Osteocyte (in vitro differentiated cells): ENCODE results near the gene PKMYT1. TPM values are rescaled to one million over a fixed set of nuclear protein-coding genes. Genes with fewer than 3 reads are reported as not detected.
A peak's percentile ranks its signal among the peaks of the same experiment; 100 is the strongest.

Source experiments
- DNase-seq: peaks from one replicate; pipeline ENCODE4 v3.0.0; 2021; ENCODE audit warnings: mixed read lengths; ENCODE audit not compliant: unreplicated experiment; ENCODE audit errors: extremely low spot score
- H3K27ac Mint-ChIP-seq: one replicate; pipeline ENCODE4 v1.8.0; 2021; ENCODE audit warnings: mild to moderate bottlenecking, mixed read lengths; ENCODE audit not compliant: unreplicated experiment
- H3K27me3 Mint-ChIP-seq: one replicate; pipeline ENCODE4 v1.8.0; 2021; ENCODE audit warnings: mixed read lengths; ENCODE audit not compliant: unreplicated experiment
- H3K36me3 Mint-ChIP-seq: one replicate; pipeline ENCODE4 v1.8.0; 2021; ENCODE audit warnings: mixed read lengths; ENCODE audit not compliant: unreplicated experiment
- H3K4me1 Mint-ChIP-seq: one replicate; pipeline ENCODE4 v1.8.0; 2021; ENCODE audit warnings: mixed read lengths; ENCODE audit not compliant: unreplicated experiment
- H3K4me3 Mint-ChIP-seq: one replicate; pipeline ENCODE4 v1.8.0; 2021; ENCODE audit warnings: mild to moderate bottlenecking, moderate library complexity, mixed read lengths; ENCODE audit not compliant: unreplicated experiment
- H3K9me3 Mint-ChIP-seq: one replicate; pipeline ENCODE4 v1.8.0; 2021; ENCODE audit warnings: mixed read lengths; ENCODE audit not compliant: unreplicated experiment
- total RNA-seq: library from RNA; stranded (reverse); gene quantifications from 2 replicates; pipeline ENCODE4 v1.2.1, GENCODE V29; 2021
- TF ChIP-seq, protein P1 (sequence below): fragments of 200-600 bp; sonication (generic); IDR thresholded peaks from 2 replicates; pipeline ENCODE4 v1.5.0; 2021; ENCODE audit warnings: antibody characterized with exemption, mild to moderate bottlenecking, moderate library complexity

The PKMYT1 gene
- total RNA-seq, 1 donor from 2014 or later = 10.4 TPM

DNA sequence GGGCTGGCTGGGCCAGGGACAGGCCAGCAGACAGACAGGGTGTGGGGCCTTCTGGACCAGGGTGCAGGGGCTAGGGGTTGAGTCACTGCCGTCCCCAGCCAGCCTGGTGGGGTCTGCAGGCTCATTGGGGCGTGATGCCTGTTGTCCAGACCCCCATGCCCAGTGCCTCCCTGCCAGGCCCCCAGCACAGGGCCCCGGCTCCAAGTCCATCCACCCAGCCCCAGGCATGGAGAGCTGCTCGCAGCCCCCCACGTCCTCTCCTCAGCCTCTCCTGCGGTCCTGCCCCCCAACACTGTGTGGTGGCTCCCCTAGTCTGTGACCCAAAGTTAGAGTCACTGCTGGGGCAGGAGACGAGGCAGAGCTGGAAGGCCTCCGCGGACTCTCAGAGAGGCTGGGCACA lies 7.0 kb upstream of the PKMYT1 start:
- Mint-ChIP-seq H3K4me3 (no peak overlapping the region), H3K4me1 (peaks cover 18% of the 10 kb centered on the region), H3K36me3 (no peaks in the 10 kb centered on the region), H3K27ac (no peak overlapping the region), H3K9me3 (no peaks in the 10 kb centered on the region), H3K27me3 (no peaks in the 10 kb centered on the region)
- no peak for DNase-seq
- TF ChIP-seq, protein P1, sequence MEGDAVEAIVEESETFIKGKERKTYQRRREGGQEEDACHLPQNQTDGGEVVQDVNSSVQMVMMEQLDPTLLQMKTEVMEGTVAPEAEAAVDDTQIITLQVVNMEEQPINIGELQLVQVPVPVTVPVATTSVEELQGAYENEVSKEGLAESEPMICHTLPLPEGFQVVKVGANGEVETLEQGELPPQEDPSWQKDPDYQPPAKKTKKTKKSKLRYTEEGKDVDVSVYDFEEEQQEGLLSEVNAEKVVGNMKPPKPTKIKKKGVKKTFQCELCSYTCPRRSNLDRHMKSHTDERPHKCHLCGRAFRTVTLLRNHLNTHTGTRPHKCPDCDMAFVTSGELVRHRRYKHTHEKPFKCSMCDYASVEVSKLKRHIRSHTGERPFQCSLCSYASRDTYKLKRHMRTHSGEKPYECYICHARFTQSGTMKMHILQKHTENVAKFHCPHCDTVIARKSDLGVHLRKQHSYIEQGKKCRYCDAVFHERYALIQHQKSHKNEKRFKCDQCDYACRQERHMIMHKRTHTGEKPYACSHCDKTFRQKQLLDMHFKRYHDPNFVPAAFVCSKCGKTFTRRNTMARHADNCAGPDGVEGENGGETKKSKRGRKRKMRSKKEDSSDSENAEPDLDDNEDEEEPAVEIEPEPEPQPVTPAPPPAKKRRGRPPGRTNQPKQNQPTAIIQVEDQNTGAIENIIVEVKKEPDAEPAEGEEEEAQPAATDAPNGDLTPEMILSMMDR = no peak

DNA sequence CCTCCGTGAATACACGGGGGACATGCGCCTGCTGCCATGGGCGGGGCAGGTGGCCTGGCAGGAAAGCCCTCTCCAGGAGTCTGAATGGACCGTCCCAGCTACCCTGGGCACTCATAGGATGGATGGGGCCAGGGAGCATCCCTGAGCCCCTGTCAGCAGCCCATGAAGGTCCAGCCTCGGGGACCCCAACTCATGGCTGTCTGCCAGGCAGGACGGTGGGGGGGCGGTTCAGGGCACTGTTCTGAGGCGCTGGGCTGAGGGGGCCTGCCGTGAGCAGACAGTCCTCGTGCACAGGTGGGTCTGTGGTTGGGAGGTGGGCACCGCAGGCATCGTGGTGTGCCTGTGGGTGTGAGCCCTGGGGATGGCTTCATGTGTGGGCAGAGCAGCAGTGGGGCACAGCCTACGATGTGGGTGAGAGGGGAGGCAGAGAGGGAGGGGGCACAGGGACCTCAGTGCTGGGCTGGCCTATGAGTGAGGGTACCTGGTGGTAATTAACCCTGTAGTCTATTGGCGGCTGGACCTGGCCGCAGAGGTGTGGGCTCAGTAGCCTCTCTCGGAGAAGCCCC lies 6.5 kb upstream of the PKMYT1 start:
- Mint-ChIP-seq H3K27me3 (no peaks in the 10 kb centered on the region), H3K9me3 (no peaks in the 10 kb centered on the region), H3K27ac (no peak overlapping the region), H3K36me3 (no peaks in the 10 kb centered on the region), H3K4me3 (no peak overlapping the region), H3K4me1 (peaks cover 19% of the 10 kb centered on the region)
- TF ChIP-seq, protein P1 = no peak
- no peak for DNase-seq

DNA sequence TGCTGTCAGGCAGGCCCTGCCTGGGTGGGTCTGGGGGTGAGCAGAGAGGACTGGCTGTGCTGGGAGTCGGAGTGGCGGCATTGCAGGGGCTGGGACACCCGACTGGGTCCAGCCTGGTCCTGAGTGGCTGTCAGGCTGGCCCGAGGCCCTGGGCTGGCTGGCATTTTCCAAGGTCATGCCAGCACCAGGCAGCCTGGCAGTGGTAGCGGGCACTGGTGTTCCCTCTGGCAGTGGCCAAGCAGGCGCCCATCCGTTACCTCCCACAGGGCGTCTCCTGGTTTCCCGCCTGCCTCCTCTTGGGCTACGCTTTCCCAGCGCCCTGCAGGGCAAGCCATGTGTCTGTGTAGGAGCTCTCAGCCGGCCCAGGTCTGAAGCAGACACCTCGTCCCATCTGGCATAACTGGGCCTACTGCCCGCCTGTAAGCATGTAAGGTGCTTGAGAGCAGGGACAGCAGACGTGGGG lies 5.7 kb upstream of the PKMYT1 start:
- Mint-ChIP-seq H3K27ac (no peak overlapping the region), H3K9me3 (no peaks in the 10 kb centered on the region), H3K4me1 (peaks cover 25% of the 10 kb centered on the region), H3K4me3 (no peak overlapping the region), H3K36me3 (no peaks in the 10 kb centered on the region), H3K27me3 (no peaks in the 10 kb centered on the region)
- DNase-seq = no peak
- TF ChIP-seq, protein P1 = no peak

DNA sequence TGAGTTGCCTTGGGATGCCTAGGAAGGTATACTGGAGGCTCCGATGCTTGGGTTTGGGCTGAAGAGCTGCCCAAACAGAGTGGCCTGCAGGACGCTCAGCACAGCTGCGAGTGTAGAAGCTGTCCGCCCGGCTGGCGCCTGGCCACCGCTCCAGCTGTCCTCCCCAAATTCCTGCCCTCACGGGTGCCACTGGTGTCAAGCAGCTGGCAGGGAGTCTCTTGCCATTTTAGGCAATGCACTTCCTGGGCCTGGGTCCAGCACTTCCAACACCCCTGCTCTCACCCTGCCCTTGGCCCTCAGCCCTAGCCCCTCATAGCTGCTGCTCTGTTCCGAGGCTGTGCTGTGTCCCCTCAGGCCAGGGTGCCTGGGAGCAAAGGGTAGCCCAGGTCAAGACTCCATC lies 5.2 kb upstream of the PKMYT1 start:
- H3K27me3 Mint-ChIP-seq = no peaks in the 10 kb centered on the region
- H3K4me1 Mint-ChIP-seq = peaks cover 28% of the 10 kb centered on the region
- no peak overlapping the region for H3K4me3 Mint-ChIP-seq
- H3K9me3 Mint-ChIP-seq = no peaks in the 10 kb centered on the region
- TF ChIP-seq, protein P1 = no peak
- DNase-seq = no peak
- no peak overlapping the region for H3K27ac Mint-ChIP-seq
- H3K36me3 Mint-ChIP-seq = no peaks in the 10 kb centered on the region

DNA sequence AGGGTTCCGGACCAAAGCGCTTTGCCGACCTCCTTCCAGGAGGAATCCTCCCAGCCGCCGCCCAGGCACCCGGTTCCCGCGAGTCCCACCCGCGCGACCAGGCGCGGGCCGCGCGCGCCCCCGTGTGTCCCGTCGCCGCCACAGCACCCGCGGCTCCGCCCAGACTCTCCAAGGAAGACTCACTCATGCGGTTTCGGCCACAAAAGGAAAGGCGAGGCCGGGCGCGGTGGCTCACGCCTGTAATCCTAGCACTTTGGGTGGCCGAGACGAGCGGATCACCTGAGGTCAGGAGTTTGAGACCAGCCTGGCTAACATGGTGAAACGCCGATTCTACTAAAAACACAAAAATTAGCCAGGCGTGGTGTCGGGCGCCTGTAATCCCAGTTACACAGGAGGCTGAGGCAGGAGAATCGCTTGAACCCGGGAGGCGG lies 3.5 kb upstream of the PKMYT1 start:
- Mint-ChIP-seq H3K4me3 (peak overlapping the region; percentile 57), H3K36me3 (no peaks in the 10 kb centered on the region), H3K27me3 (no peaks in the 10 kb centered on the region), H3K27ac (no peak overlapping the region), H3K4me1 (peaks cover 30% of the 10 kb centered on the region), H3K9me3 (no peaks in the 10 kb centered on the region)
- TF ChIP-seq, protein P1 = peak; percentile 94
- peak; percentile 95 for DNase-seq
